Measurements from ENCODE around the gene POM121L12.

The POM121L12 gene

DNA sequence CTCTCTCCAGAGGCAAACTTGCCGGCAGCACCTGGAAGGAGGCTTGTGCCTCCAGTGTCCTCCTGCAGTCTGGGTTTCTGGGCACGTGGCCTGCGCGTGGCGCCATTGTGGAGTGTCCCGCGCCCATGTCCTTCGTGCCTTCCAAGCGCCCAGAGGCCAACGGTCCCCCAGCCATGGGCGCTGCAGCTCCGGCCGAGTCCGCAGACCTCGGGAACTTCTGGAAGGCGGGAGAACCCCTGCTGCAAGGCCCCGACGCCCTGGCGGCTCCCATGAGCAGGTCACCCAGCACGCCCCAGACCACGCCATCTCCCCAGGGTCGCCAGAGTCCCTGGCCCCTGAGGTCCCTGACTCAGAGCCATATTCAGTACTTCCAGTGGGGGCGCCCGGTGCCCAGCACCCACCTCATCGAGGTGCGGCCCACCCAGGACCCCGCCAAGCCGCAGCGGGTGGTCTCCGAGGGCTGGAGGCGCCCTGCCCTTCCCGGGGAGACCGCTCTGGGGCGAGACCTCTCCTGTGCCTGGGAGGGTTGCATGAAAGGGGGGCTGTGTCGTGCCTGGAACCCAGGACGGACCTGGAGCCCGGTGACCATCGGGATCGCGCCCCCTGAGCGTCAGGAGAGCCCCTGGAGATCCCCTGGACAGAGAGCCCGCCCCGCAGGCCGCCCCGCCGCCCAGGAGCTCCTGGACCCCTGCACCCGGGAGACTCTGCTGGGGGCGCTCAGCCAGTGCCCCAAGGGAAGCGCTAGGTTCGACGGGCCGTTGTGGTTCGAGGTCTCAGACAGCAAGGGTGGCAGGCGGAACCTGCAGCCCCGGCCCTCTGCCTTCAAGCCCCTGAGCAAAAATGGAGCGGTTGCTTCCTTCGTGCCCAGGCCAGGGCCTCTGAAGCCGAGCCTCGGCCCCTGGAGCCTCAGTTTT is at the start of gene POM121L12:
Gene POM121L12, plus strand, starts transcription at position 135 of the 914 bp plus-strand sequence. Its CDS starts 39 bp downstream, at position 174.
- no peak for DNase-seq (ENCODE audit: low read depth in 2 of 2)

- DNase-seq (ENCODE audit: low read depth in 2 of 2), result no peak
These were observed 43.4 kb upstream of the POM121L12 start for GRCh38 chr7:52992001-52992400.

DNA sequence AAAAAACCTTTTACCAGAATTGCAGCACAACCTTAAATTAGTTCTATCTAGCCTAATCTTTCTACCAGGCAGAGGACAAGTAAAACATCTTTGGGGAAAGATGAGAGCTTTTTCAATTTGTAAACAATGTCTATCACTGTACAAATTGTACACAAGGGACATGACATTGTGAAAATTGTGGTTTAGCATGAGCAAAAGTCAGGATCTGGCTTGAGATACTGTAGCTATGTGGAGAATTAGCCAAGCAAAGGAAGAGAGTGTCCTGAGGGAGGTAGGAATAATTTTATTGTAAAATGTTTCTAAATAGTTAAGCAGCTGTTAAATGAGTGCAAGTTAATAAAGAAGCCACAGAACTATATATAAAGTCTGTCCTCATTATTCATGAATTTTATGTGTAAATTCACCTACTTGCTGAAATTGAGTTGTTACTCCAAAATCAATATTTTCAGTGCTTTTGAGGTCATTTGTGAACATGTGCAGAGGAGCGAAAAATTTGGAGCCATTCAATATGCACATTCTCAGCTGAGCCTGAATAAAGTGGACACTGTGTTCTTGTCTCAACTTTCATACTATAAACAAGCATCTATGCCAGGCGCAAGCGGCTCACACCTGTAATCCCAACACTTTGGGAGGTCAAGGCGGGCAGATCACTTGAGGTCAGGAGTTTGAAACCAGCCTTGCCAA is 42.8 kb upstream of the POM121L12 start:
- no peak for DNase-seq (ENCODE audit: low read depth in 2 of 2)

- no peak for DNase-seq (ENCODE audit: low read depth in 2 of 2)
These were observed 39.8 kb upstream of the POM121L12 start for GRCh38 chr7:52995676-52996075.

- no peak for DNase-seq (ENCODE audit: low read depth in 2 of 2)
These were observed 34.2 kb upstream of the POM121L12 start for GRCh38 chr7:53001221-53001620.

- no peak for DNase-seq (ENCODE audit: low read depth in 2 of 2)
These were observed 33.0 kb upstream of the POM121L12 start for GRCh38 chr7:53002389-53002788.

DNA sequence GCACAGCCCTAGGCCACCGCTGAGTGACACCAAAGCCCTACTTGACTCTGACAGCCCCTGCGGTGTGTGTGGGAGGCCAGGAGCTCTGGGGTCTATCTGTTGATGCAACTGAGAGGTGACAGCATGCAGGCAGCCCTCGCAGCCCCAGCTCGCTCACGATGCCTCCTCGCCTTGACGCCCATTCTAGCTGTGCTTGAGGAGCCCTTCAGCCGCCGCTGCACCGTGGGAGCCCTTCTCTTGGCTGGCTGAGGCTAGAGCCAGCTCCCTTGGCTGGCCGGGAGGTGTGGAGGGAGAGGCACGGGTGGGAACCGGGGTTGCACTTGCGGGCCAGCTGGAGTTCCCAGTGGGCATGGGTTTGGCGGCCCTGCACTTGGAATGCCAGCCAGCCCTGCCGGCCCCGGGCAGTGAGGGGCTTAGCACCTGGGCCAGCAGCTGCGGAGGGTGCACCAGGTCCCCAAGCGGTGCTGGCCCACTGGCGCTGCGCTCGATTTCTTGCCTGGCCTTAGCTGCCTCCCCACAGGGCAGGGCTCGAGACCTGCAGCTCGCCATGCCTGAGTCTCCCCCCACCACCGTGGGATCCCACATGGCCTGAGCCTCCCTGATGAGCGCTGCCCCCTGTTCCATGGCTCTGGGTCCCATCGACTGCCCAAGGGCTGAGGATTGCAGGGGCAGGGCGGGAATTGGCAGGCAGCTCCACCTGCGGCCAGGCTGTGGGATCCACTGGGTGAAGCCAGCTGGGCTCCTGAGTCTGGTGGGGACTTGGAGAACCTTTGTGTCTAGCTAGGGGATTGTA is 31.6 kb upstream of the POM121L12 start:
- DNase-seq (ENCODE audit: low read depth in 2 of 2), result no peak

DNA sequence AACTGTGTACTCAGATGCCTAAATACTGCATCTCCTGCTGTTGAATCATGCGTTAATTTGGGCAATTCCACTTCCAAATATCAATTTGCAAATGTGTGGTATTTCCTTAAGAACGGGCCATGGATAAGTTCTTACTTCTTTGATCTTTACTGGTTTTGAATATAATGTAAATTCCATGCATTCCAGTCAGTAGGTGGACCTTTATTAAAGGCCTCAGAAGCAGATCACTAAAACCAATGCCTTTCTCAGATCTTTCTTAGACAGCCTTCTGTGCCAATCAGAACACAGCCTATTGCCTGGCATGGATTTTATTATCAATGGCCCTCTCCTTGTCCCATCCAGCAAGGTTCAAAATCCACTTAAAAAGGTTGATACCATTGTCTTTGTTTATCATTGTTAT is 21.5 kb upstream of the POM121L12 start:
- no peak for DNase-seq (ENCODE audit: low read depth in 2 of 2)

GRCh38 chr7:53015463-53015862 is 20.0 kb upstream of the POM121L12 start:
- DNase-seq (ENCODE audit: low read depth in 2 of 2), result no peak

GRCh38 chr7:53022893-53023292 is 12.5 kb upstream of the POM121L12 start:
- no peak for DNase-seq (ENCODE audit: low read depth in 2 of 2)

- no peak for DNase-seq (ENCODE audit: low read depth in 2 of 2)
These were observed 13.2 kb downstream of the POM121L12 start for GRCh38 chr7:53048638-53049037.

DNA sequence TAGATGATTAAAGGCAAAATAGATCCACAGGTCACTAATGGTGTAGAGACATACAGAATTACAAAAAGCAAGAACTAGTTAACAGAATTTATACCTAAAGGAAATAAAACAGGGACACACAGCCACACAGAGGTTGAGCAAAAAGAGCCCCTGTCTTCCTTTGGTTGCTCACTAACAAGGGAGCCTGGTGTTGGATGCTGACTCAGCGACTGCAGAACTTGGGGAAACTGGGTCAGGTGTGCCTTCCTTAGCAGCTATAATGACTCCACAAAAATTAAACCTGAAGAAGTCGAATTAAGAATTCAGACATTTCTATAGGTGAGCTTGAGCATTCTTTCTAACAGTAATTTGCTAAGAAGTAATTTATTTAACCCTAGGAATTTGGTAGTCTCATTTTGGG is 15.0 kb downstream of the POM121L12 start:
- DNase-seq (ENCODE audit: low read depth in 2 of 2), result no peak

GRCh38 chr7:53059591-53059990 is 24.2 kb downstream of the POM121L12 start:
- DNase-seq (ENCODE audit: low read depth in 2 of 2), result no peak

DNA sequence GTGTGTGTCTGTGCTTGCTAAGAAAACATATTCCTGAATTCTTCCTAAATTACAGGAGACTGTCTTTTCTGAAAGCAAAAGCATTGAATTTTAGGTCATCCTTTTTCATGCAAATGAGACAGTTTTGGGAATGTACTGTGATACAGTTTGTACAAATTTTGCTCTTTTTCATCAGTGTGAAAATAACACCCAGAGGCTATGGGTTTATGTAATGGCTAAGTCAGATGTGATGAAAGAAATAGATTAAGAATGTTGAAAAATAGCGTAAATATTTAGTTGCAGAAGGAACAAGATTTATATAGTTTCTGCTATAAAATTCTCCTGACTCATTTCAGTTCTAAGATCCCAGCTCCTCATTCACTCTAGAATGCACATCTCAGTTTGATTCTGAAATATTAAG is 24.6 kb downstream of the POM121L12 start:
- DNase-seq (ENCODE audit: low read depth in 2 of 2), result no peak

GRCh38 chr7:53062796-53063195 is 27.4 kb downstream of the POM121L12 start:
- DNase-seq (ENCODE audit: low read depth in 2 of 2), result no peak

- no peak for DNase-seq (ENCODE audit: low read depth in 2 of 2)
These were observed 33.2 kb downstream of the POM121L12 start for GRCh38 chr7:53068673-53069072.

DNA sequence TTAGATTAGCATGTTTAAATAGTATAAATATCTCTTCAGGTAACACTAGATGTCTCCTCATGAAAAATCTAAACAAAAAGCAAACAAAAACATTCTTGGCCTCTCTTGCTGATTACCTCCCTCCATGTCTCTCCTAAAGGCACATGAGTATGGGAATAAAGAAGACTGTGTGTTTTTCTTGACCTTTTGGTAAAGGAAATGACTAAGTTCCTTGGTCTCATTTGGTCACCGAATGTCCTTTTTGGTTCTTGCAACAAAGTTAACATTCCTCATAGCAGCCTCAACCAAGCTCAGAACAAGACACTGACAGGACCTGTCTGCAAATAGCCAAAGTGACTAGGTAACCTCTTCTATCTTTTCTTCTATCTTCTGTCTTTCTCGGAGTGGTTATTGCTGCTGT is 35.5 kb downstream of the POM121L12 start:
- DNase-seq (ENCODE audit: low read depth in 2 of 2), result no peak
